TTC549 (cell line): ENCODE data around the gene NRM.
A peak's percentile ranks its signal among the peaks of the same experiment; 100 is the strongest.
"Not testable (repeated sequence)": the region's sequence is repeated elsewhere in the genome, so short reads cannot be mapped to it uniquely, and the experiment has no call there.

ENCODE experiments used
- FAIRE-seq: peaks from 2 replicates; lab custom pipeline; 2012; peaks lifted over from hg19 to GRCh38; lab: Jason Lieb, UNC

NRM gene

GRCh38 chr6:30687659-30688431, 2.9 kb downstream of the NRM start:
- FAIRE-seq = no peak

DNA sequence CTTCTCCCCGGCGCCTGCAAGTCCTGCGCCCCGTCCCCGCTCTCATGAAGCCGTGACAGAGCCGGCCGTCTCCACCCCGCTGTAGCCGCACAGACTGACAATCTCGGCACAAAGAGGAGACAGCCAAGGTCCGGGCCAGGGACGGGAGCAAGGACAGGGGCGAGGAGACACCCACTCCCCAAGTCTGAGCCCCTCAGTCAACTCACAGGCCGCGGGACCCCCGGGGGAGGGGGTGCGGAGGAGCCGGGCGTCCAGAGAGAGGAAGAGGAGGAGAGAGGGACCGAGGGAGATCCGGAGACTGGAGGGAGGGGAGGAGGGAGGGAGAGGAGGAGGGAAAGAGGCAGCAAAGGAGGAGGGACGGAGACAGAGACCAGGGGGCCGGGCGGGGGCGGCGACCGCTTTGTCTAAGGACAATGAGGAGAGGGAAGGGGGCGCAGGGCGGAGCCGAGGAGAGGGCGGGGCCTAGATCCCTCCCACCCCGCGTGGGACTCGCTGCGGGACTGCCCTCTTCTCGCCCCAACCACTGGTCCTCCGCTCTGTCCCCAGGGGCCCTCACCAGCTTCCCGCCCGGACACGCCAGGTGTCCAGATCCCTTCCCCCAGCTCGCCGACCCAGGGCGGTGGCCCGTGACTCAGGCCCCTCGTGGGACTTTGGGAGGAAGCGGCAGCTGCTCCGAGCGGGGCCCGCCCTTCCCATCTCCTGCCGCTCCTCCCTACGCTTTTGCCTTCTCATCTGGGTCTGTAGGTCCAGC, 3.7 kb downstream of the NRM start:
- no peak for FAIRE-seq

DNA sequence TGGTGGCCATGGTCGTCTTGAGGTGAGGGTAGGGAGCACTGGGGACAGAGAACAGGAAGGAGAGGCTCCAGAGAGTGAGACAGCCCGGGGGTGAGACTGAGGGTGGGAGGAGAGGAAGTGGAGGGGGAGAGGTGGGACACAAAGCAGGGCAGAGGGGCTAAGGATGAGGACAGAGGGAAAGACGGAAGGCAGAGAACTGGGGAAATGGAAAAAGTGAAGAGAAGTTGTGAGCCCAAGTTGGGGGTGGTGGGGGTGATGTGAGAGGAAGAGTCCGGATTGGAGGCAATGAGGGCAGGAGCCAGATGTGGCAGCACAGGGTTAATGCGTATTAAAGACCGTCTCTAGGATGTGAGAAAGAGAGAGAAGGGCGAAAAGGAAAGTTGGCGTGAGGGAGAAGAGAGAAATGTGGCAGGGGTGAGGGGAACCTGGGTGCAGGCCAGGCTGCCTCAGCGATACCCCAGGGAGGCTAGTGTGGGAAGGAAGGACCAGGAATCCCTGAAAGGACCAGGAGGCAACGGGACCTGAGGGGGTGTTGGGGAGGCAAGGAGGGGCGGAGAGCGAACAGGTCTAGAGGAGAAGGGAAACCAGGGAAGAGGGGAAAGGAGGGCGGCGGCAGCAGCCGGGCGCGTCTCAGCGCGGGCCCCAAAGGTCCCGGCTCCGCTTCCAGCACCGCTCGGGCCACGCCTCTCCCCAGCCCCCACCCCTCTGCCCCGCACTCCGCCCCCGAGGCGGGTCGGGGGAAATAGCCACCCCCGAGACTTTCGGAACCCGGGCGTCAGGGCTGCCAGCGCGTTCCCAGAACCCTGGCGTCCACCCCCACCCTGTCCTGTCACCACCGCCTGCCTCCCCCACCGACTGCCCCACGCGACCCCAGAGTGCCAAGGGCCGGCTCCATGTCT, 4.5 kb downstream of the NRM start, which contains the start of gene PPP1R18:
Gene PPP1R18, minus strand, starts transcription at position 637 of the 899 bp plus-strand sequence. Its CDS starts 627 bp downstream, at position 10.
- FAIRE-seq = no peak

- FAIRE-seq = no peak
Measured at GRCh38 chr6:30685157-30686008, 5.4 kb downstream of the NRM start.

DNA sequence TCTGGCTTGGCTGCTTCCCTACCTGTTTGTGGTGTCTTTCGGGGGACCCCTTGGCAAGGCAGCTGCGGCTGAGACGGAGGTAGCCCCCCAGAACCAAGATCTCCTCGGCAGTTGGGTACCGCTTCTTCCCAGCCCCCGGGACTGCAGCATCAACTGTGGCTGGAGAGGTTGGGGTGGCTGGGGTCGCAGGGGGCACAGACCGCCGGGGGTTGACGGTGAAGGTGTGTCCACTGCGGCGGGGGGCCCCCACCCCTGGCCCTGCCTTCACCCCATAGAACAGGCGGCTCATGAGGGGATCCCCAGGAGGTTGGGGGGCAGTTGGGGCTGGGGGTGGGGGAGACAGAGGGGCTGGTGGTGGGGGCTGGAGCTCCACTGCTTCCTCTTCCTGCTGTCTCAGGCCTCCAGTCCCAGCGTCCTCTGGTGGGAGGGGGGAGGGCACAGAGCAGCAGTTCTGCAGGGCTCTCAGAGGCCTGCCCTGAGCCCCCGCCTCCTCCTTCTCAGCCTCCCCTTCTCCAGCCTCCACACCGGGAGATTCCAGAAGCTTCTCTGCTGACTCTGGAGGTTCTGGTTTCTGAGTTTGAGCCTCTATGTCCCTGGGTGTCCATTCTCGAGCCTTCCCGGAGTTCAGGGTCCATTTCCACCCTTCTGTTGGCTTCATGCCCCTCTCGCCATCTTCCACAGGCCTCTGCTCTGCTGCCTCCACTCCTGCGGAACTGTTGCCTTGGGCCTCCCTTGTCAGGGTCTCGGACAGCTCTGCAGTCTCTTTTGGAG, 6.2 kb downstream of the NRM start:
- FAIRE-seq = no peak

DNA sequence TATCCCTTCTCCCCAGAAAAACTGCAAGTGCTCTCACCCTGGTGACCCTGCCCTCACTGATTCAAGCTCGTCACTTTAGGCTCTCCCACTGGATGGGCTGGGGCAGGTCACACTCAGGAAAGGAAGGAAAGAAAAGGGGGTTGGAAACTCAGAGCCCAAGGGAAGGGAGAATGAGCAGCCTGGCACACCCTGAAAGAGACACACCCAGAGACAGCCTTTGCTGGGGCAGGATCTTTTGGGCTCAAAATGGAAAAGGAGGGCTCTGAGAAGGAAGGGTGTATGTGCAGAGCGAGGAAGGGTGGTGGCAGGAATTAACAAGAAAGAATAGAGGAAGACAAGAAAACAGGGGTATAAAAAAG, 6.8 kb downstream of the NRM start:
- FAIRE-seq = no peak

DNA sequence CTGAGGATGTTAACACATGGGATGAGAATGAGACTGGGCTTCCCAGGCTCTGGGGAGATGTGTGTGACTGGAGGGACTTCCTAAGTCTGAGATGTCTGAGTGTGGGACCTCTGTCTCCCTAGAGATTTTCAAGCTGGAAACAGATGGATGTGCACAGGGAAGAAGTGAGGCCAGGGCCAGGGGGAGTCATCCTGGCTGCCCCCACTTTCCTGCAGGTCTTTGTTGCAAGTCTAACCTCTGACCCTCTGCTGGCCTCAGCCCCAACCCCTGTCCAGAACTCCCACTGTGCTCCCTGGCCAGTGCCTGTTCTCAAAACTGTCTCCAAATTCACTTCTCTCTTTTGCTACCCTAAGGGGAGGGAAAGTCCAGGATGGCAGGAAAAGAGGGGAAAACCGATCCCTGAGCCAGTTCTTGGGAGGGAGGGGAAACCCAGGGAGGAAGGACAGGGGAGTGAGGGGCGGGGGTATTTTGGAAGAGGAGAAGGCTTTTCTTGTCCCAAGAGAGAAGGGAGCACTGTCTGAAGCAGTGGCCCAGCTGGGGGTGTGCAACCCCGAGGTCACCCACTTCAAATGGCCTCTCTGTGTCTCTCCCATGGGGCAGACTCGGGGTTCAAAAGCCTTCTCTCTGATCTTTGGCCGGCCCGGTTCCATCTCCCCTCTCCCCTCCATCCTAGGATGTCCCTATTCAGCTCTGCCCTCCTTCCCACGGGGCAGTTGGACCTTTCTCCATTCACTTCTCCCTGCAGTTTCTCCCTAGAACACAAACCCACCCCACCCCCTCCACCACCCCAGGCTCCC, 7.4 kb downstream of the NRM start:
- FAIRE-seq = no peak

DNA sequence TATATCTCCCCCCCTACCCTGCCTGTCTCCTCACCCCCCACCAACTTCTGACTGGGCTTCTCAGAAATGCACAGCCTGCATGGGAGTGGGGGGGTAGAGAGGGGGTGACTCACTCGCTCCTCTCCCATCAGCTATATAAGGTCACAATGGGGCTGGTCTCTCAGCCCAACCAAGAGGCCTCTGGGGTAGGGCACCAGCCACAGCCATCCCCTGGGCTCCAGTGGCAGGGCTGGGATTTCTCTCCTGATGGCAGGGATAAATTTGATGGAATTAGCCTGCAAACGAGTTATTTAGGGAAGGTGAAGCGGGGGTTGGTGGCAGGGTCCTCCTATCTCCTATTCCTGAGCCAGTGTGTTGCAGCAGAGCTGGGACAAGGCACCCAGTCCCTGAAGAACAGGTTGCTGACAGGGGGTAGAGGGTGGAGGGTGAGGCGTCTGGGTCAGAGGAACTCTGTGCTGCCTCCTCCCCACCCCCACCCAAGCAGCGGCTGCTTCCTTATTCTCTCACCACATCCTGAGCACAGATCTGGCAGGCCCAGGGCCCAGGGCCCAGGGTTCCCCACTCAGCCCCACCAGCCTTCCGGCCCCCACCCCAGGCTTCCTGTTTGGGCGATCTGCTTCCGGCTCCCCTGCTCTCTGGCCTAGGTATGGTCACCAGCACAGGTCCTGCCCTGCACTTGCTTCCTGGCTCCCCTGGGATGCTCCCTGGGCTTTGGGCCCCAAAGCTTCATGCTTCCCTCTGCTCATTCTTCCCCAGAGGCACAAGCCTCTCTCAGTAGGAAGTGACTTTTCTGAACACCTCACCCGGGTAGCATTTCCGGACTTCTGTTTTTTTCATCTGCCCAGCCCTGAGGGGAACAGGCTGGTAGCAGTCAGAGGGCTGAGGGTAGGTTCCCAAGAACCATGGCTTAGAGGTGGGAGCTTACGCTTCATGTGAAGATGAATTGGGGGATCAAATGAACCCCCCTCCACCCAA, 8.4 kb downstream of the NRM start:
- no peak for FAIRE-seq

GRCh38 chr6:30681766-30682142, 9.0 kb downstream of the NRM start:
- FAIRE-seq = no peak

DNA sequence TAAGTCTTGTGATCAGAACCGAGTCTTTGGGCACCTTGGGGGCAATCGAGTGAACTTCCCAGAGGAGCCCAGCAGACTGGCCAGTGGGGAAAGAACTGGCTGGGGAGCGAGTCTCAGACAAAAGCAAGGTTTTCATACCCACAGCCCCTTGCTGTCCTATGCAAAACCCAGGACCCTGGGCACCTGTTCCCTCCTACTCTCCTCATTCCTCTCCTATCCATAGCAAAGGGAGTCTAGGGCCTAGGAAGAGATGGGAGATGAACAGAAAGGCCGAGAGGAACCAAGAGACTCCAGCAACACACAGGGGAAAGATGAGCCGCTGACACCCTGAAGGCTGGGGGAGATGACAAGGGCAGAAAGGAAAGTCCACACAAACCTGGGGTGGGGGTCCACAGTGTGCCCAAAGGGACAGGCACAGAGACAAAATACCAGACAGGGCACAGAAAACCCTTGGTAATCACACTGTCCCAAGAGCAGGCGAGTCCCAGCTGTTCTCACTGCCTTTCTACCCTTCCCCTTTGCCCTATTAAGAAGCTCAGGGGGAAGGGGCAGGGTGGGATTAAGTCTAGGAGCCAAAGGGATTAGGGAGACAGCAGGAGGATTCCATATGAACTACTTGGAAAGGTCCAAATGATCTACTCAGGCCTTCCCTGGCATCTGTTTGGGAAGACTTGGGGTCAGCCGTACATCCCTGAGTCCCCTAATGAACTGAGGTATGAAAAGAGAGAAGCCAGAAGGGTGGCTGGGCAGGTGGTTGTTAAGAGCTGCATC, 10.8 kb downstream of the NRM start:
- no peak for FAIRE-seq

DNA sequence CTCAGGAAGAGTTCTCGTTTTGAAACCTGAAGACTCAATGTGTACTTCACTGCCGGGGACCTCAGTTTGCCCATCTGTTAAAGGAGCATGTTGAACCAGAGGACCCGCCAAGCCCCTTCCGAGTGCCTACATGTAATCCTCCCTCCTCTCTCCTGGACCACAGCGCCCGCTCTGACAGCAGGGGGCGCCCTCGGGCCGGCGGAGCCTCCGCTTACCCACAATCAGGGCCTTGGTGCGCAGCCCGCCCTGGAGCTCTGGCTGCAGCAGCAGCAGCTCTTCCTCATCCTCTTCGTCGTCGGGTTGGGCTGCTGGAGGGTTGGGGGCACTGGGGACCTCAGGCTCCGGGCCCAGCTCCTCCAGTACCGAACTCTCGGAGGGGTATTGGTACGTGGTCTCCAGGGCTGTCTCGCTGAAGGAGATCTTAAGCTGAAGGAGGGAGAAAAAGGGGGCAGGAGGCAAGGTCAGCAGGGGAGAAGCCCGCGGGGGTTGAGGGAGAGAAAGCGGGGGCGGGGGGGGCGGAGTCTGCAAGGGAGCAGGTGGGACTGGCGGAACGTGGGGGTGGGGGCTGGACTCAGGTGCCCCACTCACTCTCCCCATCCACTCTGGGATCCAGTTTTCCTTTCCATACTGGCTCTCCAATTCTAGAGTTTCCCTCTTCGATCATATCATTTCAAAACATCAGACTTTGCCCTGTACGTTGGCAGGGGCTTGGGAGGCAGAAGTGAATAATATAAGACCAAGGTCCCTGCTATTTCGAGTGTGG, 11.6 kb downstream of the NRM start:
- no peak for FAIRE-seq

DNA sequence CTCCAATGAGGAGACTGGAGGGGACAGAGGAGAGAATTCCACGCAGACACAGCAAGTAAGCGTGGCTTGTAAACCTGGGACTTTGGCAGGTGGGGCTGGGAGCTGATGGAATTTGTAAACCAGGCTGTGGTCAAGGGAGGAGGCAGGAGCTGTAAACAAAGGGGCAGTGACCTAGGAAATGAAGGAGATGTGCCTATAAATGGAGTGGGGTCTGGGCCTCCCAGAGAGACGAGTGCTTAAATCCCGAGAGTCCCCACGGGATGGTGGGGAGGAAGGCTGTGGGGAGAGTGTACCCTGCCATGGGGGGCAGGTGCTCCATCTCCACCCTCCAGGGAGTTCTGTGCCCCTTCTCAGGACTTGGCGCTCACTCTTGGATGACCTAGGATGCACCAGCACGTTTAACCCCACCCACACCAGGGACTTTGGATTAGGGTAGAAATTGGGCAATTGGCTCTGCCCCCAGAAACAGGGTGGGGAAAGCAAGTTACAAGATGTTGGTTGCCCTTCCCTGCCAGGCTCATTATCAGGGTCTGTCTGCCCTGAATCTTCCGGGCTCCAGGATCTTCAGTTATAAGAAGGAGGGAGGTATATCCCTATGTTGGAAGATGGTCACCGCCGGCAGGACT, 14.0 kb downstream of the NRM start:
- no peak for FAIRE-seq

DNA sequence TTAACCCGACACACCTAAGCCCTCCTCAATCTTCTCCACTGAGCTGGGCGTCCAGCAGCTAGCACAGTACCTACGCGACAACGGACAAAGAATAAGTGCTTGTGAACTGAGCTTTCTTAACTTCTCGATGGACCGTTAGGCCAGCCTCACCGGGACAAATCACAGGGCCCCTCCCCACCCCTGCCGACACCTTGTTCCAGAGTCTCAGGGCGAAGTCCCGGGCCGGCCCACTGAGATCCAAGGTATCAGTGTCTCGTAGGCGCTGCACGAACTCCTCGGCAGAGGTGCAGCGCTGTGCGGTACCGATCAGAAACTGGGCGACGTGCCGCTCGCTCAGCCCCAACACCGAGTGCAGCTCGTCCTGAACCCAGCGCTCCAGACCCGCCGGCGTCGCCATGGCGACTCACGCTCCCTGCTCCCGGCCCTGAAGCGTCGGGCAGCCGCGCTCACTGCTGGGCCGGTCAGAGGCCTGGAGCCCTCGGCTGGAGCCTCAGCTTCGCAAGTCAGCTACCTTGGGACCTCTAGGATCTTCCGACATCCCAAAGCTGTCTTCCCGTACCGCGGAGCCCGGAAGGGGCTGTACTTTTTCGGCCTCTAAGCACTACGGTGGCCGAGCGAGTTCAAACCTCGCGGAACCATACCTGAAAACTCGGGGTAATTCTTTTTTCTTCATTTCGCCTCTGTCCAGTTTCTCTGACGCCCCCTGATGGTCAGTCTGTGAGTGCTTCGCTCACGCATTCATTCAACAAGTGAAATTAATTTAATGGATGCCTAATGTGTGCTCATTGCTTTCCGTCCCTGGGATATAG, 18.1 kb downstream of the NRM start, which contains the start of gene DHX16:
Gene DHX16, minus strand, starts transcription at position 562 of the 809 bp plus-strand sequence. Its CDS starts 165 bp downstream, at position 397.
- peak; percentile 82 for FAIRE-seq

- no peak for FAIRE-seq
Measured at GRCh38 chr6:30670760-30671527, 19.8 kb downstream of the NRM start.

GRCh38 chr6:30666300-30666699, 24.5 kb downstream of the NRM start:
- not testable (repeated sequence) for FAIRE-seq
